Measurements from ENCODE around the gene PARD6A. TPM values are rescaled to one million over a fixed set of nuclear protein-coding genes. Genes with fewer than 3 reads are reported as not detected.

The PARD6A gene
- total RNA-seq, 1 experiment from 2014 or later = 9.5 TPM

GRCh38 chr16:67668495-67669157, 7.9 kb downstream of the PARD6A start:
- peaks cover 4% of the 10 kb centered on the region for H3K4me1 Mint-ChIP-seq (ENCODE audit: low read depth, unreplicated experiment)
- no peak for DNase-seq
- no TSS peak for BruUV-seq (replicated peaks)
- H3K4me3 Mint-ChIP-seq (ENCODE audit: low read depth, unreplicated experiment) = no peak overlapping the region
- TF ChIP-seq, protein P1, sequence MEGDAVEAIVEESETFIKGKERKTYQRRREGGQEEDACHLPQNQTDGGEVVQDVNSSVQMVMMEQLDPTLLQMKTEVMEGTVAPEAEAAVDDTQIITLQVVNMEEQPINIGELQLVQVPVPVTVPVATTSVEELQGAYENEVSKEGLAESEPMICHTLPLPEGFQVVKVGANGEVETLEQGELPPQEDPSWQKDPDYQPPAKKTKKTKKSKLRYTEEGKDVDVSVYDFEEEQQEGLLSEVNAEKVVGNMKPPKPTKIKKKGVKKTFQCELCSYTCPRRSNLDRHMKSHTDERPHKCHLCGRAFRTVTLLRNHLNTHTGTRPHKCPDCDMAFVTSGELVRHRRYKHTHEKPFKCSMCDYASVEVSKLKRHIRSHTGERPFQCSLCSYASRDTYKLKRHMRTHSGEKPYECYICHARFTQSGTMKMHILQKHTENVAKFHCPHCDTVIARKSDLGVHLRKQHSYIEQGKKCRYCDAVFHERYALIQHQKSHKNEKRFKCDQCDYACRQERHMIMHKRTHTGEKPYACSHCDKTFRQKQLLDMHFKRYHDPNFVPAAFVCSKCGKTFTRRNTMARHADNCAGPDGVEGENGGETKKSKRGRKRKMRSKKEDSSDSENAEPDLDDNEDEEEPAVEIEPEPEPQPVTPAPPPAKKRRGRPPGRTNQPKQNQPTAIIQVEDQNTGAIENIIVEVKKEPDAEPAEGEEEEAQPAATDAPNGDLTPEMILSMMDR (IDR thresholded peaks at IDR 0.05; ENCODE audit: unreplicated experiment) = peak; percentile 15
- no peaks in the 10 kb centered on the region for H3K27me3 Mint-ChIP-seq (ENCODE audit: unreplicated experiment)
- CTCF ChIA-PET = interaction anchor here (0.5 to 4.1 kb wide), 3 partner anchors 47 to 147 kb away, joined by 3 to 31 read pairs (median 11); no protein-coding TSS in a partner anchor
- H3K27ac Mint-ChIP-seq (ENCODE audit: unreplicated experiment) = no peak overlapping the region
- peaks cover 42% of the 10 kb centered on the region for H3K36me3 Mint-ChIP-seq (ENCODE audit: insufficient read depth, unreplicated experiment)
- intact Hi-C loops (cut with micrococcal nuclease; ENCODE audit: unreplicated experiment) = loop anchor here (5.0 kb wide), 1 partner anchor 121 kb away; no protein-coding TSS in a partner anchor
- no peaks in the 10 kb centered on the region for H3K9me3 Mint-ChIP-seq (ENCODE audit: low read depth, unreplicated experiment)

- no peaks in the 10 kb centered on the region for H3K9me3 Mint-ChIP-seq (ENCODE audit: low read depth, unreplicated experiment)
- TF ChIP-seq, protein P1 (IDR thresholded peaks at IDR 0.05; ENCODE audit: unreplicated experiment) = no peak
- intact Hi-C loops (cut with micrococcal nuclease; ENCODE audit: unreplicated experiment) = loop anchor here (5.0 kb wide), 1 partner anchor 122 kb away; no protein-coding TSS in a partner anchor
- DNase-seq = no peak
- H3K27me3 Mint-ChIP-seq (ENCODE audit: unreplicated experiment) = no peaks in the 10 kb centered on the region
- H3K27ac Mint-ChIP-seq (ENCODE audit: unreplicated experiment) = no peak overlapping the region
- H3K4me1 Mint-ChIP-seq (ENCODE audit: low read depth, unreplicated experiment) = peaks cover 13% of the 10 kb centered on the region
- BruUV-seq (replicated peaks) = no TSS peak
- CTCF ChIA-PET = interaction anchor here (0.5 to 4.1 kb wide), 2 partner anchors 46 to 148 kb away, joined by 3 to 31 read pairs; no protein-coding TSS in a partner anchor
- peaks cover 42% of the 10 kb centered on the region for H3K36me3 Mint-ChIP-seq (ENCODE audit: insufficient read depth, unreplicated experiment)
- H3K4me3 Mint-ChIP-seq (ENCODE audit: low read depth, unreplicated experiment) = no peak overlapping the region
Measured at GRCh38 chr16:67669499-67670101, 8.8 kb downstream of the PARD6A start.

DNA sequence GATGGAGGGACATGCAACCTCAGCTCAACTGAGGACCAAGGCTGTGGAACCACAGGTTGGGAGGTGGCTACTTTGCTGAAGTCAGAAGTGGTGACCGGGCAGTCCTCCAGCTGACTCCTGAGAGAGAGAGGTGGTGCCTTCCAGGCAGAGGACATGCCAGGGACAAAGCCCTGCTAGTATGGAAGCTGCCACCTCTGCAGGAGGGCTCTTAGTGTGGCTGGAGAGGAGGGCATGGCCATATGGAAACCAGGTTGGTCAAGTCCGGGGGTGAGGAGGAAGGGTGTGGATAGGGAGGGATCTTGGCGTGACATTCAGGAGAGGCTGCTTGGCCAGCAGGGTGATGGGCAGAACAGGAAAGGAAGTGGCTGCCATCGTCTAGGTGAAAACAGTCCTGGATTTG, 11.5 kb downstream of the PARD6A start:
- peak overlapping the region; percentile 31 for H3K27ac Mint-ChIP-seq (ENCODE audit: unreplicated experiment)
- TF ChIP-seq, protein P1 (IDR thresholded peaks at IDR 0.05; ENCODE audit: unreplicated experiment) = no peak
- no peak overlapping the region for H3K4me3 Mint-ChIP-seq (ENCODE audit: low read depth, unreplicated experiment)

DNA sequence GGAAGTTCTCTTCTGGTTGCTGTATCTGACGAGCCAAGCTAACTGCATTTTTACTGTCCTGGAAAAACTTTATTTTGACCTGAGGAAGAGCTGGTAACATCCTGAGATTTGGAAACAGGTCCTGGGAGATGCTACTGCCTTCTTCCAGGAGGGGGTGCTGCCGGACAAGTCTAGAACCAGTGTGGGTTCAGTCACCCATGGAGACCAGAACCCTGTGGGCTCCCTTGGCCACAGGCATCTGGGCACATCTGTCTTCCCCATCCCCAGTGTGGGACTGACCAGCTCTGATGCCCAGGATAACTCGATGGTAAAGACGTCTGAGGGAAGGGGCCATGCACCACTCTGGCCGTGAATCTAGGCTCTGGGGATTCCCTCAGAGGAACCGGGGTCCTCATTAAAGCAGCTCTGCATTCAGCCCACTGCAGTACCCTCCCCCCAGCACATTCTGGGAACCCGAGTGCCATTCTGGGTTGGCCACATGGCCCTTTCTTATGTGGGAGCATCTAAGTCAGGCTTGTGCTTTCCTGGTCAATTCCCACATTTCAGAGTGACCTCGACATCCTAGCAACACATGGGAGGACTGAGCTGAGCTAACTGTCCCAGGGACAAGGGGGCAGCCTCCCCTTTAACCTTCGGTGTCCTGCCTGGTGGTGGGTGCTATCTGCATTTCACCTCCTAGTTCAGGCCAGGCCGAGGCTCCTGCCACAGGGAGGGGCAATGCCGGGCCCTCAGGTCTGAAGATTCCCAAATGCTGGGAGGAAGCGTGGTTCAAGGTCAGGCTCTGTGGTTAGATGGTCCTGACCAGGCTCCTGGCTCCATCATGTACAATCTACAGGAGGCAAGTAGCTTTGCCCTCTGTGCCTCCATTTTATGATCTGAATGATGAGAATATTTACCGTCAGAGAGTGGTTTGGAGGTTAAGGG, 12.2 kb downstream of the PARD6A start:
- CTCF ChIA-PET = interaction anchor here (0.6 to 1.8 kb wide), 8 partner anchors 10 to 265 kb away, joined by 3 to 10 read pairs (median 4); partner anchors contain the start of genes GFOD2, RANBP10 and TSNAXIP1
- intact Hi-C loops (cut with micrococcal nuclease; ENCODE audit: unreplicated experiment) = loop anchor here (2.0 kb wide), 1 partner anchor 256 kb away; no protein-coding TSS in a partner anchor
- H3K9me3 Mint-ChIP-seq (ENCODE audit: low read depth, unreplicated experiment) = no peaks in the 10 kb centered on the region
- H3K27ac Mint-ChIP-seq (ENCODE audit: unreplicated experiment) = peak overlapping the region; percentile 31
- H3K4me3 Mint-ChIP-seq (ENCODE audit: low read depth, unreplicated experiment) = no peak overlapping the region
- H3K36me3 Mint-ChIP-seq (ENCODE audit: insufficient read depth, unreplicated experiment) = peaks cover 21% of the 10 kb centered on the region
- DNase-seq = peak; percentile 71
- no peaks in the 10 kb centered on the region for H3K27me3 Mint-ChIP-seq (ENCODE audit: unreplicated experiment)
- BruUV-seq (replicated peaks) = no TSS peak
- TF ChIP-seq, protein P1 (IDR thresholded peaks at IDR 0.05; ENCODE audit: unreplicated experiment) = peak; percentile 60
- H3K4me1 Mint-ChIP-seq (ENCODE audit: low read depth, unreplicated experiment) = peaks cover 13% of the 10 kb centered on the region

More for the DNA sequence above, 11.5 kb downstream of the PARD6A start:
- H3K36me3 Mint-ChIP-seq (ENCODE audit: insufficient read depth, unreplicated experiment) = peaks cover 28% of the 10 kb centered on the region
- no peak for DNase-seq
- peaks cover 13% of the 10 kb centered on the region for H3K4me1 Mint-ChIP-seq (ENCODE audit: low read depth, unreplicated experiment)
- H3K9me3 Mint-ChIP-seq (ENCODE audit: low read depth, unreplicated experiment) = no peaks in the 10 kb centered on the region
- no TSS peak for BruUV-seq (replicated peaks)
- CTCF ChIA-PET = interaction anchor here (0.8 to 1.8 kb wide), 7 partner anchors 9 to 262 kb away, joined by 3 to 10 read pairs (median 3); partner anchors contain the start of genes GFOD2, RANBP10 and TSNAXIP1
- intact Hi-C loops (cut with micrococcal nuclease; ENCODE audit: unreplicated experiment) = loop anchor here (2.0 kb wide), 1 partner anchor 256 kb away; no protein-coding TSS in a partner anchor
- H3K27me3 Mint-ChIP-seq (ENCODE audit: unreplicated experiment) = no peaks in the 10 kb centered on the region
